ENCODE data around the gene SLC44A2.

Gene SLC44A2

GRCh38 chr19:10682397-10683063 is 57.2 kb downstream of the SLC44A2 start:
- no peak for DNase-seq (ENCODE audit: low spot score)

- no peak for DNase-seq (ENCODE audit: low spot score)
Measured at GRCh38 chr19:10683064-10683426, 57.7 kb downstream of the SLC44A2 start.

GRCh38 chr19:10683582-10683981 is 58.2 kb downstream of the SLC44A2 start:
- no peak for DNase-seq (ENCODE audit: low spot score)

- no peak for DNase-seq (ENCODE audit: low spot score)
Measured at GRCh38 chr19:10685210-10685609, 59.9 kb downstream of the SLC44A2 start.

GRCh38 chr19:10686193-10686592 is 60.8 kb downstream of the SLC44A2 start:
- DNase-seq (ENCODE audit: low spot score), result no peak

GRCh38 chr19:10686661-10687517 is 61.5 kb downstream of the SLC44A2 start:
- DNase-seq (ENCODE audit: low spot score), result peak; percentile 85

- DNase-seq (ENCODE audit: low spot score), result no peak
Measured at GRCh38 chr19:10687518-10688288, 62.4 kb downstream of the SLC44A2 start.

GRCh38 chr19:10688545-10689280 is 63.4 kb downstream of the SLC44A2 start:
- DNase-seq (ENCODE audit: low spot score), result no peak

- DNase-seq (ENCODE audit: low spot score), result peak; percentile 47
Measured at GRCh38 chr19:10690341-10690781, 65.0 kb downstream of the SLC44A2 start.

GRCh38 chr19:10691178-10691881 is 66.0 kb downstream of the SLC44A2 start:
- DNase-seq (ENCODE audit: low spot score), result no peak

GRCh38 chr19:10691883-10692282 is 66.5 kb downstream of the SLC44A2 start:
- no peak for DNase-seq (ENCODE audit: low spot score)

- no peak for DNase-seq (ENCODE audit: low spot score)
Measured at GRCh38 chr19:10692673-10693264, 67.4 kb downstream of the SLC44A2 start.
